Stomach (tissue), 9 donors: ENCODE results near the gene RBM6. TPM values are rescaled to one million over a fixed set of nuclear protein-coding genes. Genes with fewer than 3 reads are reported as not detected.
"Not testable (repeated sequence)": the region's sequence is repeated elsewhere in the genome, so short reads cannot be mapped to it uniquely, and the experiment has no call there.

ENCODE experiments used
- DNase-seq, 2 donors: peaks; one replicate each; pipeline versions ENCODE4 v3.0.0 to v3.0.0-alpha.2; 2013 to 2019
- H3K27ac ChIP-seq, 5 donors: fragments of 200-600 bp in 4 of 5; sonication (generic) in 4 of 5; one replicate each; pipeline ENCODE4 v1.5.1; 2013 to 2019; ENCODE audit warnings: mild to moderate bottlenecking in 1 of 5, moderate library complexity in 1 of 5
- H3K27me3 ChIP-seq, 3 donors: fragments of 200-600 bp; sonication (generic); one replicate each; pipeline ENCODE4 v1.5.1; 2017 to 2019; ENCODE audit warnings: mixed run types in 1 of 3
- H3K36me3 ChIP-seq, 4 donors: fragments of 200-600 bp; sonication (generic); 1 replicate in 3 of 4; 2 replicates in 1 of 4; pipeline ENCODE4 v1.5.1; 2016 to 2019
- H3K4me1 ChIP-seq, 4 donors: fragments of 200-600 bp; sonication (generic); one replicate each; pipeline ENCODE4 v1.5.1; 2016 to 2019
- H3K4me3 ChIP-seq, 4 donors: fragments of 200-600 bp; sonication (generic) in 3 of 4; one replicate each; pipeline ENCODE4 v1.5.1; 2016 to 2019; ENCODE audit warnings: mild to moderate bottlenecking in 1 of 4
- H3K9me3 ChIP-seq, 4 donors: fragments of 200-600 bp; sonication (generic); one replicate each; pipeline ENCODE4 v1.5.1; 2016 to 2019
- EP300 ChIP-seq: sonication (generic); formaldehyde crosslinking; IDR thresholded peaks from one replicate; pipeline ENCODE4 v1.6.1; 2017; ENCODE audit warnings: antibody characterized with exemption
- POLR2A ChIP-seq, 4 donors: fragments of 450-650 bp; IDR thresholded peaks; one replicate each; pipeline ENCODE4 v1.6.1; 2016; ENCODE audit warnings: antibody characterized with exemption in 4 of 4, control low read depth in 2 of 4, mild to moderate bottlenecking in 1 of 4, moderate library complexity in 1 of 4
- POLR2AphosphoS5 ChIP-seq, 3 donors: sonication (generic); formaldehyde crosslinking; IDR thresholded peaks; one replicate each; pipeline ENCODE4 v1.6.1; 2016; ENCODE audit warnings: antibody characterized with exemption in 3 of 3
- WGBS, 5 donors: extraction: QIAGEN DNeasy Blood & Tissue Kit in 3 of 5; methylation state at CpG; one replicate each; pipeline versions ENCODE4 v1.1.5 to v1.1.7; 2013 to 2018; 5-methylcytosine and 5-hydroxymethylcytosine counted together
- intact Hi-C: fragments of 100-400 bp; cut with DNase I; formaldehyde crosslinking; loops from one replicate; pipeline ENCODE4 v1.15.1; 2023; ENCODE audit warnings: low total_unique reads
- polyA plus RNA-seq, 3 donors: library from polyadenylated mRNA; stranded (reverse); fragments of 200-250 nt; gene quantifications; one replicate each; pipeline ENCODE4 v1.2.3, GENCODE V29; 2013
- total RNA-seq, 5 donors: library from RNA; depleted of rRNA; stranded (reverse); fragments of >200 nt; gene quantifications; one replicate each; pipeline versions ENCODE4 v1.1.0 to v1.2.3, GENCODE V29; 2014 to 2016
- TF ChIP-seq, protein P1 (sequence below), 7 experiments: fragments of 450-650 bp in 4 of 7; fragments of 200-600 bp in 3 of 7; sonication (generic) in 3 of 7; IDR thresholded peaks; one replicate each; pipeline ENCODE4 v1.5.1; 2016 to 2019; ENCODE audit warnings: antibody characterized with exemption in 7 of 7, control low read depth in 2 of 7, mild to moderate bottlenecking in 1 of 7
- donor health status: healthy with polysubstance abuse.
- donor health status: Bipolar disorder and iron deficiency.
- donor health status: healthy.

RBM6 gene
- total and polyA plus RNA-seq, 8 donors = 87.0 to 239 (median 133) TPM

DNA sequence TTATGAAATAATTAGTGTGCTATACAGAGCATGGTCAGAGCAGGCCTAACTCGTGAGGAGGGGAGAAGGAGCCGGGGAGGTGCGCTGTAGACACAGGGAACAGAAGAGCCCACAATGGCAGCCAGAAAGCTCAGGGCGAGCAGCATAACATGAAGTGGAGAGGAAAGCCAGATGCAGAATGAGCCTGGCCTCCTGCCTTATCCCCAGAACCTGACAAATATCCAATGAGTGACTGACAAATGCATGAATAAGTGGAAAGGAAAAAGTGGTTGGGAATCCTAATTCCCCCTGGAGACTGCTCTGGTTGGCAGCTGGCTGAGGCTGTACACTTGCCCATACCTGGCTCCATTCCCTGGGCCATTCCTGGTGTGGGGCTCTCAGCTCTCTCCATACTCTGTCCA lies 27.1 kb upstream of the RBM6 start:
- peaks cover 12 to 51% (median 48%) of the 10 kb centered on the region in 4 donors for H3K36me3 ChIP-seq
- intact Hi-C loops = no loop called here
- 85 to 94% (median 93%) methylated on average over 4 of the region's 4 CpGs for WGBS, 5 donors

DNA sequence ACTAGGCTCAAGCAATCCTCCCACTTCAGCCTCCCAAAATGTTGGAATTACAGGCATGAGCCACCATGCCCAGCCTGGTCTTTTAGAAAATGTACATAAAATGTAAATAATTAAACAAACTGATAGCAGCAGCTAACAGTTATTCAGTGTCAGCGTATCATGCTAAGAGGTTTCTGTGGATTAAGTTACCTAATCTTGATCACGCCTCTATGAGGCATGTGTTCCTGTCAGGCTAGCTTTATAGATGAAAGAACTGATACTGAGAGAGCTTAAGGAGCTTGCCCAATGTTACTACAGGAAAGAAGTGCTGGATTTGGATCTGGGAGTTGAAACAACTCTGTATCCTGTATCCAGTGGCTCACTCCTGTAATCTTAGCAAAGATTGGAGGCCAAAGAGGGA lies 25.0 kb upstream of the RBM6 start:
- WGBS, 5 donors = 23 to 54% (median 48%) methylated on average over 2 of the region's 2 CpGs
- intact Hi-C loops = no loop called here
- no peaks in the 10 kb centered on the region for H3K27me3 ChIP-seq
- H3K36me3 ChIP-seq = peaks cover 11 to 36% (median 32%) of the 10 kb centered on the region in 4 donors
- no peak overlapping the region for H3K4me3 ChIP-seq
- no peak for DNase-seq
- no peak for TF ChIP-seq POLR2AphosphoS5 (IDR thresholded peaks at IDR 0.05)
- TF ChIP-seq, protein P1, sequence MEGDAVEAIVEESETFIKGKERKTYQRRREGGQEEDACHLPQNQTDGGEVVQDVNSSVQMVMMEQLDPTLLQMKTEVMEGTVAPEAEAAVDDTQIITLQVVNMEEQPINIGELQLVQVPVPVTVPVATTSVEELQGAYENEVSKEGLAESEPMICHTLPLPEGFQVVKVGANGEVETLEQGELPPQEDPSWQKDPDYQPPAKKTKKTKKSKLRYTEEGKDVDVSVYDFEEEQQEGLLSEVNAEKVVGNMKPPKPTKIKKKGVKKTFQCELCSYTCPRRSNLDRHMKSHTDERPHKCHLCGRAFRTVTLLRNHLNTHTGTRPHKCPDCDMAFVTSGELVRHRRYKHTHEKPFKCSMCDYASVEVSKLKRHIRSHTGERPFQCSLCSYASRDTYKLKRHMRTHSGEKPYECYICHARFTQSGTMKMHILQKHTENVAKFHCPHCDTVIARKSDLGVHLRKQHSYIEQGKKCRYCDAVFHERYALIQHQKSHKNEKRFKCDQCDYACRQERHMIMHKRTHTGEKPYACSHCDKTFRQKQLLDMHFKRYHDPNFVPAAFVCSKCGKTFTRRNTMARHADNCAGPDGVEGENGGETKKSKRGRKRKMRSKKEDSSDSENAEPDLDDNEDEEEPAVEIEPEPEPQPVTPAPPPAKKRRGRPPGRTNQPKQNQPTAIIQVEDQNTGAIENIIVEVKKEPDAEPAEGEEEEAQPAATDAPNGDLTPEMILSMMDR (IDR thresholded peaks at IDR 0.05) = no peak
- no peak for TF ChIP-seq EP300
- no peak for TF ChIP-seq POLR2A (IDR thresholded peaks at IDR 0.05)
- no peaks in the 10 kb centered on the region for H3K9me3 ChIP-seq
- peaks cover 0 to 16% (median 6%) of the 10 kb centered on the region in 4 donors for H3K4me1 ChIP-seq
- peak overlapping the region in 1 of 5 donors; percentile 15 for H3K27ac ChIP-seq

More for the DNA sequence above, 27.1 kb upstream of the RBM6 start:
- TF ChIP-seq EP300 (no peak), POLR2A (IDR thresholded peaks at IDR 0.05) (no peak), POLR2AphosphoS5 (IDR thresholded peaks at IDR 0.05) (no peak)
- TF ChIP-seq, protein P1 (IDR thresholded peaks at IDR 0.05) = no peak
- no peak overlapping the region for H3K27ac ChIP-seq
- no peaks in the 10 kb centered on the region for H3K9me3 ChIP-seq
- peaks cover 0 to 16% (median 6%) of the 10 kb centered on the region in 4 donors for H3K4me1 ChIP-seq
- no peaks in the 10 kb centered on the region for H3K27me3 ChIP-seq
- DNase-seq = peak in 1 of 2 donors; percentile 21
- no peak overlapping the region for H3K4me3 ChIP-seq

DNA sequence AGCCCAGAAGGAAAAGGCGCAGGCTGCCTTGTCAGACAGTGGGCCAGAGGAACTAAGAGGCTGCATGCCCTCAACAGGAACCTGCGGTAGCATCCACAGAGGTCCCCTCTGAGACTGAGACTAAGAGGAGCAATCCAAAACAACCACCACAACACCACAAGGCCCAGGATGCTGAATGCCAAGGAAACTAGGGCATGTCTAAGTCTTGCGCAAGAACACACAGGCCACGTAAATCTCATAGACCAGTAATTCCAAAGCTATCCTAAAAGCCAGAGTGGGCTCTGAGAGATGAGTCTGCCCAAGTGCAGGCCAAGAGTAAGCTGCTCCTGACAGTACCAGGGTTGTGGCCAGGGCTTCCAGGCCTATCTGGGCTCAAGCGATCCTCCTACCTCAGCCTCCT lies 23.3 kb upstream of the RBM6 start:
- TF ChIP-seq, protein P1 (IDR thresholded peaks at IDR 0.05) = no peak
- TF ChIP-seq POLR2A (IDR thresholded peaks at IDR 0.05) (no peak), POLR2AphosphoS5 (IDR thresholded peaks at IDR 0.05) (no peak), EP300 (no peak)
- Histone ChIP-seq H3K4me1 (peaks cover 0 to 16% (median 6%) of the 10 kb centered on the region in 4 donors), H3K4me3 (no peak overlapping the region), H3K27me3 (no peaks in the 10 kb centered on the region), H3K36me3 (peaks cover 0 to 20% (median 16%) of the 10 kb centered on the region in 4 donors), H3K9me3 (no peaks in the 10 kb centered on the region), H3K27ac (no peak overlapping the region)
- DNase-seq = no peak
- intact Hi-C loops = no loop called here
- 90 to 97% (median 92%) methylated on average over 5 of the region's 5 CpGs for WGBS, 5 donors

DNA sequence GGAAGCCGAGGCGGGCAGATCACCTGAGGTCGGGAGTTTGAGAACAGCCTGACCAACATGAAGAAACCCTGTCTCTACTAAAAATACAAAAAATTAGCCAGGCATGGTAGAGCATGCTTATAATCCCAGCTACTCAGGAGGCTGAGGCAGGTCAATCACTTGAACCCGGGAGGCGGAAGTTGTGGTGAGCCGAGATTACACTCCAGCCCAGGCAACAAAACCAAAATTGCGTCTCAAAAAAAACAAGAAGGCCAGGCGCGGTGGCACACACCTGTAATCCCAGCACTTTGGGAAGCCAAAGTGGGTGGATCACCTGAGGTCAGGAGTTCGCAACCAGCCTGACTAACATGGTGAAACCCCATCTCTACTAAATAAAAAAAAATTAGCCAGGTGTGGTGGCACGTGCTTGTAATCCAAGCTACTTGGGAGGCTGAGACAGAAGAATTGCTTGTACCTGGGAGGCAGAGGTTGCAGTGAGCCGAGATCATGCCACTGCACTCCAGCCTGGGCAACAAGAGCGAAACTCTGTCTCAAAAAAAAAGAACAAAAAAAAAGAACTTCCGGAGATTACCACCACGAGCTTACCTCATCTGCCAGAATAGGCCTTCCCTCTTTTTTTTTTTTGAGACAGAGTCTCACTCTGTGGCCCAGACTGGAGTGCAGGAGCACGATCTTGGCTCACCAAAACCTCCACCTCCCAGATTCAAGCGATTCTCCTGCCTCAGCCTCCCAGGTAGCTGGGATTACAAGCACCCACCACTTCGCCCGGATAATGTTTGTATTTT lies 22.0 kb upstream of the RBM6 start:
- H3K27me3 ChIP-seq, intact Hi-C loops, H3K9me3 ChIP-seq, H3K27ac ChIP-seq, DNase-seq, H3K4me3 ChIP-seq: not testable (repeated sequence)
- 84 to 97% (median 93%) methylated on average over 19 of the region's 19 CpGs for WGBS, 5 donors
- peaks cover 0 to 14% (median 3%) of the 10 kb centered on the region in 4 donors for H3K36me3 ChIP-seq
- peaks cover 0 to 16% (median 6%) of the 10 kb centered on the region in 4 donors for H3K4me1 ChIP-seq

DNA sequence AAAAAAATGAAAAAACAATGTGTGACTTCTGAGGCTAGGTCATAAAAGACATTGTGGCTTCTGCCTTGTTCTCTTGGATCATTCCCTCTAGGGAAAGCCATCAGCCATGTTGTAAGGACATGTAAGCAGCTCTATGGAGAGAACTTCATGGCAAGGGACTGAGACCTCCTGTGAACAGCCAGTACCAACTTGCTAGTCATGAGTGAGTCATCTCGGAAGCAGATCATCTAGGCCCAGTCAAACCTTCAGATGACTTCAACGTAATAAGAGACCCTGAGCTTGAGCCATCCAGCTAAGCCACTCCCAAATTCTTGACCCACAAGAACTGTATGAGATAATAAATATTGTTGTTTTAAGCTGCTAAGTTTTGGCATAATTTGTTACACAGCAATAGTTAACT lies 15.3 kb upstream of the RBM6 start:
- intact Hi-C loops = no loop called here

More for the DNA sequence above, 15.3 kb upstream of the RBM6 start:
- Histone ChIP-seq H3K9me3 (no peaks in the 10 kb centered on the region), H3K27me3 (no peaks in the 10 kb centered on the region), H3K36me3 (peaks cover 0 to 20% (median 8%) of the 10 kb centered on the region in 4 donors), H3K4me3 (no peak overlapping the region), H3K4me1 (peaks cover 7 to 28% (median 12%) of the 10 kb centered on the region in 4 donors), H3K27ac (no peak overlapping the region)
- no peak for DNase-seq
- 56 to 88% (median 84%) methylated on average over 2 of the region's 2 CpGs for WGBS, 5 donors
- TF ChIP-seq POLR2AphosphoS5 (IDR thresholded peaks at IDR 0.05) (no peak), EP300 (no peak), POLR2A (IDR thresholded peaks at IDR 0.05) (no peak)
- TF ChIP-seq, protein P1 (IDR thresholded peaks at IDR 0.05) = no peak
